Gastroesophageal sphincter (tissue), 4 donors: ENCODE measurements around the gene L1CAM. TPM values are rescaled to one million over a fixed set of nuclear protein-coding genes. Genes with fewer than 3 reads are reported as not detected.

ENCODE experiments used
- ATAC-seq: fragments of 150-250 bp; one replicate; pipeline ENCODE4 v1.9.1; 2016; ENCODE audit warnings: mild to moderate bottlenecking, moderate library complexity
- H3K27ac ChIP-seq, 4 donors: fragments of 200-600 bp; sonication (generic) in 3 of 4; 1 replicate in 3 of 4; 2 replicates in 1 of 4; pipeline ENCODE4 v1.5.1; 2016 to 2019
- H3K27me3 ChIP-seq: fragments of 200-600 bp; sonication (generic); one replicate; pipeline ENCODE4 v1.5.1; 2019
- H3K36me3 ChIP-seq, 2 donors: fragments of 200-600 bp; sonication (generic); one replicate each; pipeline ENCODE4 v1.5.1; 2019; ENCODE audit warnings: control low read depth in 1 of 2
- H3K4me1 ChIP-seq, 3 donors: fragments of 200-600 bp; sonication (generic); 1 replicate in 2 of 3; 2 replicates in 1 of 3; pipeline ENCODE4 v1.5.1; 2016 to 2019; ENCODE audit warnings: control low read depth in 2 of 3
- H3K4me3 ChIP-seq, 2 donors: fragments of 200-600 bp; sonication (generic); one replicate each; pipeline ENCODE4 v1.5.1; 2019; ENCODE audit warnings: mild to moderate bottlenecking in 1 of 2, moderate library complexity in 1 of 2
- H3K9me3 ChIP-seq, 3 donors: fragments of 200-600 bp; sonication (generic); one replicate each; pipeline ENCODE4 v1.5.1; 2017 to 2019; ENCODE audit warnings: control low read depth in 2 of 3
- EP300 ChIP-seq: sonication (generic); formaldehyde crosslinking; IDR thresholded peaks from one replicate; pipeline ENCODE4 v1.6.1; 2017; ENCODE audit warnings: antibody characterized with exemption, mild to moderate bottlenecking
- POLR2A ChIP-seq, 2 donors: fragments of 450-650 bp; IDR thresholded peaks; one replicate each; pipeline ENCODE4 v1.6.1; 2017; ENCODE audit warnings: antibody characterized with exemption in 2 of 2, mild to moderate bottlenecking in 2 of 2, moderate library complexity in 1 of 2
- POLR2AphosphoS5 ChIP-seq: sonication (generic); formaldehyde crosslinking; IDR thresholded peaks from one replicate; pipeline ENCODE4 v1.6.1; 2017; ENCODE audit warnings: antibody characterized with exemption
- WGBS, 2 donors: methylation state at CpG; one replicate each; pipeline ENCODE4 v1.1.5; 2018; ENCODE audit warnings: low coverage in 1 of 2; 5-methylcytosine and 5-hydroxymethylcytosine counted together
- total RNA-seq, 4 donors: library from RNA; depleted of rRNA; stranded (reverse); fragments of >200 nt; gene quantifications; one replicate each; pipeline ENCODE4 v1.1.0, GENCODE V29; 2016
- TF ChIP-seq, protein P1 (sequence below), 4 experiments: fragments of 200-600 bp in 2 of 4; fragments of 450-650 bp in 2 of 4; sonication (generic) in 1 of 4; IDR thresholded peaks; one replicate each; pipeline ENCODE4 v1.5.1; 2017 to 2019; ENCODE audit warnings: antibody characterized with exemption in 4 of 4, mild to moderate bottlenecking in 2 of 4, moderate library complexity in 2 of 4

Gene L1CAM
- total RNA-seq, 4 donors from 2014 or later, result 16.2 to 53.3 (median 26.7) TPM

DNA sequence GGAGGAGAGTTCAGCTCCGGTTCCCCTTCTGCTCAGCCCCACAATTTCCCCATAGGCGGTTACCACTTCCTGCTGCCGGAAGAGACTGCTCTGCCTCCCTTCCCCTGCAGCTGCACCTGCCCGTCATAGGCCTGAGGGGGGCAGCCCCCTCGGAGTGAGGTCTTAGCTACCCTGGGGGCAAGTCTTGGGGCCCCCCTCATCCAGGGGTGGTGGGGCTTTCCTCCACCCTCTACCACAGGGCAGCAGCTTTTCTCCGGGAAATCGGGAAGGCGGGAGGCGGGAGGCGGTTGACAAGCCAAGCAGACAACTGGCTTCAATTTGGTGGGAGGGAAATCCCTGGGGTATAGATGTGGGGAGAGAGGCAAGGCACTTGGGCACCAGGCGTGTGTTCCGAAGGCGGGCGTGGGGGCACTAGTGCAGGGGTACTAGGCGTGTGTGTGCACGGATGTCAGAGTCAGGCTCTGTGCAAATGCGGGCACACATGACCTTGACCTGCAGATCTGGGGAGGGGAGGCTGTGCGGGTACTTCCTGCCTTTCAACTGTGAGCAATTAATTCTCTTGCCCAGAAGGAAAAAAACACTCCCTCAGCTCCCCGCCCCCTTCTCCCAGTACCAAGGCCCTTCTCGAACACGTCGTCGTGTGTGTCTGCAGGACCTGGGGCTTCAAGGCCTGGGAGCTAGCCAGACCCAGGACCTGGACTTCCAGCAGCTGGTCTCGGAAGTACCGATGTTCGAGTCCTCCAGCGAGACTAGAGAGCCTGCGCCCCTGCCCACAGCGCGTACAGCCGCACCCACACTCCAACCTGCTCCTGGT lies 41.1 kb upstream of the L1CAM start:
- no peaks in the 10 kb centered on the region for H3K9me3 ChIP-seq
- no peaks in the 10 kb centered on the region for H3K27me3 ChIP-seq
- no peak for ATAC-seq
- H3K4me3 ChIP-seq, result peak overlapping the region; percentile 62 to 69
- H3K4me1 ChIP-seq, result peaks cover 0 to 67% (median 19%) of the 10 kb centered on the region in 3 donors
- peak overlapping the region; percentile 88 to 96 (median 91) for H3K27ac ChIP-seq
- 39% methylated on average over 13 of the region's 31 CpGs; no CpG with 5 or more reads in 1 of the 2 donors for WGBS, 2 donors
- TF ChIP-seq, protein P1, sequence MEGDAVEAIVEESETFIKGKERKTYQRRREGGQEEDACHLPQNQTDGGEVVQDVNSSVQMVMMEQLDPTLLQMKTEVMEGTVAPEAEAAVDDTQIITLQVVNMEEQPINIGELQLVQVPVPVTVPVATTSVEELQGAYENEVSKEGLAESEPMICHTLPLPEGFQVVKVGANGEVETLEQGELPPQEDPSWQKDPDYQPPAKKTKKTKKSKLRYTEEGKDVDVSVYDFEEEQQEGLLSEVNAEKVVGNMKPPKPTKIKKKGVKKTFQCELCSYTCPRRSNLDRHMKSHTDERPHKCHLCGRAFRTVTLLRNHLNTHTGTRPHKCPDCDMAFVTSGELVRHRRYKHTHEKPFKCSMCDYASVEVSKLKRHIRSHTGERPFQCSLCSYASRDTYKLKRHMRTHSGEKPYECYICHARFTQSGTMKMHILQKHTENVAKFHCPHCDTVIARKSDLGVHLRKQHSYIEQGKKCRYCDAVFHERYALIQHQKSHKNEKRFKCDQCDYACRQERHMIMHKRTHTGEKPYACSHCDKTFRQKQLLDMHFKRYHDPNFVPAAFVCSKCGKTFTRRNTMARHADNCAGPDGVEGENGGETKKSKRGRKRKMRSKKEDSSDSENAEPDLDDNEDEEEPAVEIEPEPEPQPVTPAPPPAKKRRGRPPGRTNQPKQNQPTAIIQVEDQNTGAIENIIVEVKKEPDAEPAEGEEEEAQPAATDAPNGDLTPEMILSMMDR (IDR thresholded peaks at IDR 0.05), result no peak
- no peak for TF ChIP-seq POLR2A (IDR thresholded peaks at IDR 0.05)
- no peak for TF ChIP-seq POLR2AphosphoS5
- TF ChIP-seq EP300, result no peak
- H3K36me3 ChIP-seq, result peaks cover 0 to 27% of the 10 kb centered on the region in 2 donors

DNA sequence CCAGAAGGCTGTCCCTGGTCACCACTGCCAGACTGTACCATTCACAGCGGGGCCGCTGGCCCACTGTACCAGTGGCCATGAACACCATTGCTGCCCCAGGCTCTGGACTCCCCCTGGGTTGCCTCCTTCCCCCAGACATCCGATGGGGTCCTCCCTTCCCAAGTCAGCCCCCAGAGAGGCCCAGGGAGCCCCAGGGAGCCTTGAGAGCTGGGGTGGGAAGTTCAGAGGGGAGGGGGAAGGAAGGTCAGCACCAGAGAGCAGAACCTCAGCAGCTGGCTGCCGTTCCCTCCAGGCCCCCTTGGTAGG lies 40.5 kb upstream of the L1CAM start:
- Histone ChIP-seq H3K4me1 (peaks cover 0 to 72% (median 21%) of the 10 kb centered on the region in 3 donors), H3K4me3 (peak overlapping the region in 1 of 2 donors; percentile 62)
- WGBS, 2 donors, result no CpG with 5 or more reads among the region's 4 CpGs

DNA sequence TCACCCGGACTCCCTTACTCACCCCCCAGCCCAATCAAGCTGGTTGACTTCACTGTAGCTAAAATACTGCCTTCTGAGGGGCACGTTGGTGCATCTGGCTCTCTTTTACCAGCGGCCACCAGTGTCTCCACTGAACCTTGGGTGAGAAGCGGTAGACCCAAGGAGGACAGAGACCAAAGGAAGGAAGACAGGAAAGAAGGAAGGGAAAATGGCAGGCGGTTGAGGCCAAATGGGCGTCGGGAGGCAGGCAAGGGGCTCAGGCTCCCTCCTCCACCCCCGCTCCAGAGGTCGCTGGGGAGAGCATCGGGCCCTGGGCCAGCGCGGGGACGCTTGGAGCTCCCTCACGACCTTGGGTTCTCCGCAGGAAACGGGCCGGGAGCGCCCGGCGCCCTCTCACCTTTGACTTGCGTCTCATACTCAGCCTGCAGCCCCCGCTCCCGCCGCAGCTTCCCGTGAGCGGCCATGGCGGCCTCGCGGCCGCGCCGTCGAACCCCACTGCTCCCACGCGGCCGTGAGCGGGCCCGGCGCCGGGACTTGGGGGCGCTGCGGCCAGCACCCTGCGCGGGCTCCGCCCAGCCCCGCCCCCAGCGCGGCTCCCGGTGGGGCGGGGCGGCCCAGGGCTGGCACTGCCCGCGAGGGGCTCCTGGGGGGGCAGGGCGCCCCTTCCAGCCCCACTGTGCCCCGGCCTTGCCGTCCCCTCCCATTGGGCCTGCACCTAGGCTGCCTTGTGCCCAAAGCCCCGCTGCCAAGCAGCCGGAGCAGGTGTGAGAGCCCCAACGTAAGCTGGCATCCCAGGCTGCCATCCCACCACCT lies 40.0 kb upstream of the L1CAM start, which contains the start of gene ARHGAP4:
Gene ARHGAP4 (minus strand): TSS at position 526 of the 813 bp plus-strand sequence. CDS start 62 bp downstream, at position 464.
- no peaks in the 10 kb centered on the region for H3K27me3 ChIP-seq
- TF ChIP-seq POLR2AphosphoS5 (no peak), POLR2A (IDR thresholded peaks at IDR 0.05) (no peak), EP300 (no peak)
- TF ChIP-seq, protein P1 (IDR thresholded peaks at IDR 0.05), result no peak
- H3K36me3 ChIP-seq, result peaks cover 0 to 16% of the 10 kb centered on the region in 2 donors
- H3K4me1 ChIP-seq, result peaks cover 0 to 78% (median 21%) of the 10 kb centered on the region in 3 donors
- H3K27ac ChIP-seq, result peak within 1 kb of the TSS; percentile 88 to 96 (median 91)
- WGBS, 2 donors, result 60% methylated on average over 1 of the region's 59 CpGs; no CpG with 5 or more reads in 1 of the 2 donors
- peak within 1 kb of the TSS in 1 of 2 donors; percentile 62 for H3K4me3 ChIP-seq
- H3K9me3 ChIP-seq, result no peaks in the 10 kb centered on the region
- no peak for ATAC-seq

More for the DNA sequence above, 40.5 kb upstream of the L1CAM start:
- H3K9me3 ChIP-seq, result no peaks in the 10 kb centered on the region
- TF ChIP-seq POLR2AphosphoS5 (no peak), EP300 (no peak), POLR2A (IDR thresholded peaks at IDR 0.05) (no peak)
- TF ChIP-seq, protein P1 (IDR thresholded peaks at IDR 0.05), result no peak
- H3K27ac ChIP-seq, result peak overlapping the region; percentile 88 to 96 (median 91)
- no peak for ATAC-seq
- peaks cover 0 to 21% of the 10 kb centered on the region in 2 donors for H3K36me3 ChIP-seq
- no peaks in the 10 kb centered on the region for H3K27me3 ChIP-seq

DNA sequence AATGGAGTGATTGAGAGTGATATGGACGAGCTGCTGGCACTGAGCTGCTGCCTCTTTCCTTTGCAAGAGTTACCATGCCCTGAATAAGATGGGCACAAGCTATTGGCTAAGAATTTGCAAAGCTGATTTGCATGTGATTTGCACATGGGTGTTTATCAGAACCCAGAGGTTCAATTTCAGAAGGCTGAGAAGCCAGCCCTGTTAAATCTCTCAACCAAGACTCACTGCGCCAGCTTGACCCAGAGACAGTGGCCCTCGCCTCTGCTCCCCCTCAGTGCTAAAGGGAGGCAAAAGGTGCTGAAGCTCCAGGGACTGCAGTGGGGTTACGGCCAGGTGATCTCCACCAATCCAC lies 39.4 kb upstream of the L1CAM start:
- Histone ChIP-seq H3K27ac (peak overlapping the region in 3 of 4 donors; percentile 88 to 92 (median 90)), H3K4me1 (peaks cover 0 to 83% (median 21%) of the 10 kb centered on the region in 3 donors), H3K4me3 (peak overlapping the region in 1 of 2 donors; percentile 62), H3K36me3 (peaks cover 0 to 10% of the 10 kb centered on the region in 2 donors), H3K9me3 (no peaks in the 10 kb centered on the region), H3K27me3 (no peaks in the 10 kb centered on the region)
- no peak for TF ChIP-seq POLR2A (IDR thresholded peaks at IDR 0.05)
- TF ChIP-seq, protein P1 (IDR thresholded peaks at IDR 0.05), result no peak
- TF ChIP-seq EP300, result no peak
- no peak for TF ChIP-seq POLR2AphosphoS5
- ATAC-seq, result no peak
- no CpG with 5 or more reads among the region's 4 CpGs for WGBS, 2 donors
